Stomach smooth muscle (tissue), 2 donors: ENCODE data around the gene SST.

Experiments
- H3K27ac ChIP-seq: one replicate; pipeline ENCODE4 v1.7.0; 2013; ENCODE audit warnings: mild to moderate bottlenecking, low read length, inconsistent platforms
- H3K27me3 ChIP-seq, 2 donors: one replicate each; pipeline ENCODE4 v1.7.0; 2013; ENCODE audit warnings: low read length in 2 of 2; ENCODE audit not compliant: insufficient read depth in 2 of 2, control insufficient read depth in 1 of 2
- H3K36me3 ChIP-seq, 2 donors: one replicate each; pipeline ENCODE4 v1.7.0; 2013; ENCODE audit warnings: low read length in 2 of 2; ENCODE audit not compliant: control insufficient read depth in 2 of 2, insufficient read depth in 2 of 2
- H3K4me1 ChIP-seq: one replicate; pipeline ENCODE4 v1.7.0; 2013; ENCODE audit warnings: low read length; ENCODE audit not compliant: control insufficient read depth, insufficient read depth
- H3K4me3 ChIP-seq, 2 donors: one replicate each; pipeline ENCODE4 v1.7.0; 2013; ENCODE audit warnings: low read length in 2 of 2
- H3K9ac ChIP-seq, 2 donors: one replicate each; pipeline ENCODE4 v1.7.0; 2013; ENCODE audit warnings: low read length in 2 of 2, mild to moderate bottlenecking in 1 of 2
- H3K9me3 ChIP-seq, 2 donors: one replicate each; pipeline ENCODE4 v1.7.0; 2013; ENCODE audit warnings: low read length in 2 of 2; ENCODE audit not compliant: control insufficient read depth in 2 of 2
- donor health status: healthy.
- donor health status: Pancreatic carcinoma.

The SST gene

GRCh38 chr3:187669675-187670504, at the start of gene SST:
SST (minus strand) TSS chr3:187670394; CDS start chr3:187670291, 103 bp downstream.
- Histone ChIP-seq H3K36me3 (no peaks in the 10 kb centered on the region), H3K4me1 (no peaks in the 10 kb centered on the region), H3K9me3 (no peaks in the 10 kb centered on the region), H3K4me3 (no peak within 1 kb of the TSS), H3K27me3 (peaks cover 0 to 7% of the 10 kb centered on the region in 2 donors), H3K27ac (no peak within 1 kb of the TSS), H3K9ac (no peak within 1 kb of the TSS)

GRCh38 chr3:187719628-187720336, 49.6 kb upstream of the SST start:
- peaks cover 15% of the 10 kb centered on the region for H3K4me1 ChIP-seq
- H3K9ac ChIP-seq = peak overlapping the region in 1 of 2 donors; percentile 13
- no peak overlapping the region for H3K4me3 ChIP-seq
- peaks cover 29 to 31% of the 10 kb centered on the region in 2 donors for H3K36me3 ChIP-seq
- H3K27me3 ChIP-seq = no peaks in the 10 kb centered on the region
- peak overlapping the region; percentile 78 for H3K27ac ChIP-seq
- no peaks in the 10 kb centered on the region for H3K9me3 ChIP-seq

- H3K27ac ChIP-seq = no peak overlapping the region
- no peaks in the 10 kb centered on the region for H3K9me3 ChIP-seq
- H3K36me3 ChIP-seq = peaks cover 21 to 22% of the 10 kb centered on the region in 2 donors
- peaks cover 15% of the 10 kb centered on the region for H3K4me1 ChIP-seq
- H3K9ac ChIP-seq = no peak overlapping the region
- no peaks in the 10 kb centered on the region for H3K27me3 ChIP-seq
- H3K4me3 ChIP-seq = no peak overlapping the region
These were observed 48.6 kb upstream of the SST start for GRCh38 chr3:187718802-187719201.

GRCh38 chr3:187717572-187717971, 47.4 kb upstream of the SST start:
- Histone ChIP-seq H3K27ac (no peak overlapping the region), H3K9me3 (no peaks in the 10 kb centered on the region), H3K27me3 (no peaks in the 10 kb centered on the region), H3K9ac (no peak overlapping the region), H3K4me1 (peaks cover 18% of the 10 kb centered on the region), H3K36me3 (peaks cover 9 to 12% of the 10 kb centered on the region in 2 donors), H3K4me3 (no peak overlapping the region)

DNA sequence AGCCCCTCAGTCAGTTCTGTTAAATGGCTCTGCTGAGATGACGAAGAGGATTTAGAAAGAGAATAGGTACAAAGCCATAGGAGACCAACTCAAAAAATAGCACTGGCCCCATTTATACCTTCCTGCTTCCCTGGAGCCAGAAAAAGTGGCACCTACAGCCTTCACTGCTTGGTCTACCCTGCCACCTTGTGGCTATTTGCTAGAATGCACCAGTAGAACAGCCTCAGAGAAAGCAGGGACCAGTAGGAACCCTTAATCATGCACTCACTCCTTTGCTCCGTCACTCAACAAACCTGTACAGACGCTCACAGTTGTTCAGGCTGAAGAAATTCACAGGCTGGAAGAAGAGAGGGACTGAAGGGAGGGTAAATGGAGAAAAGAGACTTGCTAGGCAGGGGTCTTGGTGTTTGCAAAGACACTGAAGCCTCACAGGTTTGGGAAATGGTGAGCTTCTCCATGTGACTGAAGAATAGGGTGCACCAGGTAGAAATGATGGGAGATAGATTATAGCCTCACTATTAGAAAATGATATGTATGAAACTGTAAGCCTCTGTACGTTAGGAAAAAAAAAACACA, 44.3 kb upstream of the SST start:
- H3K27ac ChIP-seq = no peak overlapping the region
- H3K9me3 ChIP-seq = no peaks in the 10 kb centered on the region

DNA sequence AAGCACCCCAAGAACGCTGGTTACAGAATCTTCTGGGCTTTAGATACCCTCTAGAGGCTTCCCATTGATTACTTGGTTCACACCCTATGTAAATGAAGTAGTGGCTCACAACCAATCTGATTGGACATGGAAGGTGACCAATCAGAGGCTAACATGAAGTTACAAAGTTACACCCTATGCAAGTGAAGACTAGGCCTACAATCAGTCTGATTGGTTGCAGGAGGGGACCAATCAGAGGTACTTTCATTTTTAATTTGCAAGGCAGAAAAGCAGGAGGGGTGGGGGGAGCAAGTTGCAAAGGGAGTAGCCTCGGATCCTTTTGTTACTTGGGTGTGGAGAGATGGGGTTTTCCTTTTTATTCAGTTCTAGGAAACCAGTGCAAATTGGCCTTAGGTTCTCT, 43.3 kb upstream of the SST start:
- Histone ChIP-seq H3K4me1 (peaks cover 3% of the 10 kb centered on the region), H3K9ac (no peak overlapping the region), H3K9me3 (no peaks in the 10 kb centered on the region), H3K27ac (no peak overlapping the region), H3K27me3 (no peaks in the 10 kb centered on the region), H3K36me3 (no peaks in the 10 kb centered on the region), H3K4me3 (peak overlapping the region in 1 of 2 donors; percentile 8)

More for the DNA sequence above, 44.3 kb upstream of the SST start:
- H3K9ac ChIP-seq = no peak overlapping the region
- no peak overlapping the region for H3K4me3 ChIP-seq
- H3K27me3 ChIP-seq = no peaks in the 10 kb centered on the region
- peaks cover 3% of the 10 kb centered on the region for H3K4me1 ChIP-seq
- H3K36me3 ChIP-seq = no peaks in the 10 kb centered on the region

DNA sequence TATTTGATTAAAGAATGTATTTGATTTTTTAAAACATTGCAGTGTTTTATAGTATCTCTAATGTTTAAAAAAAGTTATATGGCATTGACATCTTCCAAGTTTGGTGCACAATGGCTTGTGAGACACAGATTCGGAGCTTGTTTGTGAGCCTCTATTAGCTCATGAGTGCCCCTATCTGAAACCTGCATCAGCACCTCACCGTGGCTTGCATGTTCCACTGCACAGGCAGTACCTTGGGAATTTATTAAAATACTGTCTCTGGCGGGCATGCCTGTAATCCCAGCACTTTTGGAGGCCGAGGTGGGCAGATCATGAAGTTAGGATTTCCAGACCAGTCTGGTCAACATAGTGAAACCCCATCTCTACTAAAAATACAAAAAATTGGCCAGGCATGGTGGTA, 39.0 kb upstream of the SST start:
- Histone ChIP-seq H3K27ac (no peak overlapping the region), H3K9me3 (no peaks in the 10 kb centered on the region), H3K9ac (no peak overlapping the region), H3K36me3 (no peaks in the 10 kb centered on the region), H3K4me1 (peaks cover 3% of the 10 kb centered on the region), H3K27me3 (no peaks in the 10 kb centered on the region), H3K4me3 (no peak overlapping the region)

DNA sequence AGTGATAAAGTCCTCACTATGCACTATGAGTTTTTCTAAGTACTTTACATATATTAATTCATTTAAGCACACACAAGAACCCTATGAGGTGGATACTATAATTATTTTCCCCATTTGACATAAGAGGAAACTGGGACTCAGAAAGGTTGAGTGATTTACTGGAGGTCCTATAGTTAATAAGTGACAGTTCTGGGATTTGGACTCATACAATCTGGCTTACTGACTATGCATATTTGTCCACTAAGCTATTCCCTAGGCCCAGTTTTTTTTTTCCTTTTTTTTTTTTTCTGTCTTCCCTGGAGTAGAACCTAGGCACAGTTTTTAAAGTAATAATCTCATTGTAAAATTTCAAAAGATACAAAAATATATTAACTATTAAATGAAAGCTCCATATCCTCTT, 38.5 kb upstream of the SST start:
- H3K9ac ChIP-seq = no peak overlapping the region
- no peak overlapping the region for H3K27ac ChIP-seq
- H3K4me3 ChIP-seq = no peak overlapping the region
- peaks cover 1% of the 10 kb centered on the region for H3K4me1 ChIP-seq
- no peaks in the 10 kb centered on the region for H3K9me3 ChIP-seq
- H3K27me3 ChIP-seq = no peaks in the 10 kb centered on the region
- no peaks in the 10 kb centered on the region for H3K36me3 ChIP-seq

- no peaks in the 10 kb centered on the region for H3K4me1 ChIP-seq
- H3K27me3 ChIP-seq = no peaks in the 10 kb centered on the region
- no peak overlapping the region for H3K4me3 ChIP-seq
- no peak overlapping the region for H3K9ac ChIP-seq
- no peaks in the 10 kb centered on the region for H3K9me3 ChIP-seq
- no peaks in the 10 kb centered on the region for H3K36me3 ChIP-seq
- no peak overlapping the region for H3K27ac ChIP-seq
These were observed 36.8 kb upstream of the SST start for GRCh38 chr3:187706971-187707370.

- Histone ChIP-seq H3K9me3 (no peaks in the 10 kb centered on the region), H3K9ac (no peak overlapping the region), H3K27ac (no peak overlapping the region), H3K4me1 (no peaks in the 10 kb centered on the region), H3K4me3 (no peak overlapping the region), H3K27me3 (no peaks in the 10 kb centered on the region), H3K36me3 (no peaks in the 10 kb centered on the region)
These were observed 35.0 kb upstream of the SST start for GRCh38 chr3:187705164-187705563.
